ENCODE data around the gene GNG7.

DNA sequence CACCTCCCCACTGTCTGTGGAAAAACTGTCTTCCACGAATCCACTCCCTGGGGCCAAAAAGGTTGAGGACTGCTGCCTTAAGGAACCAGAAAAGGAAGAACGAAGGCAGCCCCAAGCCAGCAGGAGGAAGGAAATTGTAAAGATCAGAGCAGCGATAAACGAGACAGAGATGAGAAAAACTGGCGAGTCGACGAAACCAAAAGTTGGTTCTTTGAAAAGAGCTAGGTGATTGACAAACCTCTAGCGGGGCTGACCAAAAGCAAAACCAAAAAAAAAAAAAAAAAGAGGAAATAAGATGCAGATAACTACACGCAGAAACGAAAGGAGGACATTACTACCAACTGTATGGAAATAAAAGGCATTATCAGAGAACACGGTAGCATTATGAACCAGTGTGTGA, 149.6 kb downstream of the GNG7 start:
- TF ChIP-seq, protein P1, sequence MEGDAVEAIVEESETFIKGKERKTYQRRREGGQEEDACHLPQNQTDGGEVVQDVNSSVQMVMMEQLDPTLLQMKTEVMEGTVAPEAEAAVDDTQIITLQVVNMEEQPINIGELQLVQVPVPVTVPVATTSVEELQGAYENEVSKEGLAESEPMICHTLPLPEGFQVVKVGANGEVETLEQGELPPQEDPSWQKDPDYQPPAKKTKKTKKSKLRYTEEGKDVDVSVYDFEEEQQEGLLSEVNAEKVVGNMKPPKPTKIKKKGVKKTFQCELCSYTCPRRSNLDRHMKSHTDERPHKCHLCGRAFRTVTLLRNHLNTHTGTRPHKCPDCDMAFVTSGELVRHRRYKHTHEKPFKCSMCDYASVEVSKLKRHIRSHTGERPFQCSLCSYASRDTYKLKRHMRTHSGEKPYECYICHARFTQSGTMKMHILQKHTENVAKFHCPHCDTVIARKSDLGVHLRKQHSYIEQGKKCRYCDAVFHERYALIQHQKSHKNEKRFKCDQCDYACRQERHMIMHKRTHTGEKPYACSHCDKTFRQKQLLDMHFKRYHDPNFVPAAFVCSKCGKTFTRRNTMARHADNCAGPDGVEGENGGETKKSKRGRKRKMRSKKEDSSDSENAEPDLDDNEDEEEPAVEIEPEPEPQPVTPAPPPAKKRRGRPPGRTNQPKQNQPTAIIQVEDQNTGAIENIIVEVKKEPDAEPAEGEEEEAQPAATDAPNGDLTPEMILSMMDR (IDR thresholded peaks at IDR 0.05) = no peak
- TF ChIP-seq POLR2A (IDR thresholded peaks at IDR 0.05) = no peak

All from right lobe of liver (tissue), 4 donors.